Pancreas (tissue), 10 donors: ENCODE data around the gene PAPOLB. TPM values are rescaled to one million over a fixed set of nuclear protein-coding genes. Genes with fewer than 3 reads are reported as not detected.

Experiments
- ATAC-seq, 4 donors: fragments of 200-7000 bp; cut with Tn5 transposase; one replicate each; pipeline versions ENCODE4 v1.8.0 to v1.9.1; 2020; ENCODE audit warnings: mild to moderate bottlenecking in 4 of 4, moderate library complexity in 4 of 4
- DNase-seq, 6 donors: peaks; one replicate each; pipeline ENCODE4 v3.0.0-alpha.2; 2020
- FAIRE-seq: peaks from 2 replicates; lab custom pipeline; 2012; peaks lifted over from hg19 to GRCh38; lab: Jason Lieb, UNC
- H3K27ac ChIP-seq, 4 donors: fragments of 200-600 bp; sonication (generic); 1 replicate in 3 of 4; 2 replicates in 1 of 4; pipeline versions ENCODE4 v1.5.0 to v1.8.0; 2020
- H3K27me3 ChIP-seq, 4 donors: fragments of 200-600 bp; one replicate each; pipeline ENCODE4 v1.8.0; 2021
- H3K36me3 ChIP-seq, 3 donors: fragments of 200-600 bp; sonication (generic) in 1 of 3; one replicate each; pipeline versions ENCODE4 v1.5.0 to v1.8.0; 2020 to 2021
- H3K4me1 ChIP-seq, 3 donors: fragments of 200-600 bp; one replicate each; pipeline ENCODE4 v1.8.0; 2021
- H3K4me3 ChIP-seq, 4 donors: fragments of 200-600 bp; sonication (generic) in 2 of 4; one replicate each; pipeline versions ENCODE4 v1.5.0 to v1.8.0; 2020 to 2021
- H3K9me3 ChIP-seq, 4 donors: fragments of 200-600 bp; one replicate each; pipeline ENCODE4 v1.8.0; 2021
- CTCF ChIP-seq, 4 donors: fragments of 200-600 bp; sonication (generic) in 3 of 4; IDR thresholded peaks; one replicate each; pipeline versions ENCODE4 v1.5.0 to v1.8.0; 2021; ENCODE audit warnings: antibody characterized with exemption in 4 of 4
- WGBS, 2 donors: extraction: QIAGEN DNeasy Blood & Tissue Kit; methylation state at CpG; one replicate each; pipeline ENCODE4 v1.1.7; 2013; 5-methylcytosine and 5-hydroxymethylcytosine counted together
- intact Hi-C, 3 donors: fragments of 100-400 bp; cut with DNase I; formaldehyde crosslinking; loops; one replicate each; pipeline versions ENCODE4 v1.11.1 to v1.14.2; 2022
- polyA plus RNA-seq, 2 donors: library from polyadenylated mRNA; stranded (reverse); fragments of 200-250 nt; gene quantifications; one replicate each; pipeline ENCODE4 v1.2.3, GENCODE V29; 2013
- total RNA-seq, 6 donors: library from RNA; stranded (reverse); fragmentation: NEBNext Ultra II Directional in 4 of 6; extraction: Animal tissue kit (Norgen Biotek cat#: 25700) in 4 of 6; gene quantifications; one replicate each; pipeline versions ENCODE4 v1.2.1 to v1.2.4, GENCODE V29; 2021 to 2023
- donor health status: healthy with polysubstance abuse.
- donor health status: DM: no; HTN: no; CAD: no; lungs with moderate emphysema.
- donor health status: DM: no; HTN: no; CAD: no.
- donor health status: control.
- donor health status: control.
- donor health status: Bipolar disorder and iron deficiency.
- donor health status: DM: yes; HTN: yes; CAD: no.
- donor health status: DM: no; HTN: no; CAD: no.
- donor health status: DM: no; HTN: no; CAD: no.
- donor health status: DM: yes; HTN: yes; CAD: no.

The PAPOLB gene
- total and polyA plus RNA-seq, 8 donors: 0.03 to 0.09 (median 0.05) TPM; not detected in 5

DNA sequence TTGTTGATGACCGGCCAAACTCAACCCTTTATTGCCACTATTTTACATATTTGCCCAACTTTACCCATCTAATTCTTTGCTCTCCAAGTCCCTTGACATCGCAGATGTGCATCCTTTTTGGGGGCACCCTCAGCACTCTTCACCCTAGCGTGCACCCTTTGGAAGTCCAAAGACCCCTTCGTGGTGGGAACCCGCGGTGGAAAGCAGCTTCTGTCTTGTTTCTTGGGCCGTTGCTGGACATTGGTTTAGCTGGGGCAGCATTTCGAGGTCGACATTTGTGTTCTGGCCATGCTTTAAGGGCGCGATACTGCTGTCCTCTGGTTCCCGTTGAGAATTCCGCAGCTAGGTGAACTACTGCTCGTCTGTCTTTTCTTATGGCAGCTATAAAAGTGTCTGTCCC is 326 bp upstream of the PAPOLB start:
- H3K36me3 ChIP-seq: no peaks in the 10 kb centered on the region
- H3K9me3 ChIP-seq: no peaks in the 10 kb centered on the region
- peak overlapping the region in 3 of 4 donors; percentile 7 to 39 (median 28) for H3K4me3 ChIP-seq
- intact Hi-C loops: no loop called here
- no peak for ATAC-seq
- no peak for FAIRE-seq
- H3K4me1 ChIP-seq: no peaks in the 10 kb centered on the region
- DNase-seq: no peak
- 80 to 86% methylated on average over 14 of the region's 14 CpGs for WGBS, 2 donors
- no peak overlapping the region for H3K27ac ChIP-seq
- TF ChIP-seq CTCF (IDR thresholded peaks at IDR 0.05): no peak
- peaks cover 0 to 3% (median 0%) of the 10 kb centered on the region in 4 donors for H3K27me3 ChIP-seq

DNA sequence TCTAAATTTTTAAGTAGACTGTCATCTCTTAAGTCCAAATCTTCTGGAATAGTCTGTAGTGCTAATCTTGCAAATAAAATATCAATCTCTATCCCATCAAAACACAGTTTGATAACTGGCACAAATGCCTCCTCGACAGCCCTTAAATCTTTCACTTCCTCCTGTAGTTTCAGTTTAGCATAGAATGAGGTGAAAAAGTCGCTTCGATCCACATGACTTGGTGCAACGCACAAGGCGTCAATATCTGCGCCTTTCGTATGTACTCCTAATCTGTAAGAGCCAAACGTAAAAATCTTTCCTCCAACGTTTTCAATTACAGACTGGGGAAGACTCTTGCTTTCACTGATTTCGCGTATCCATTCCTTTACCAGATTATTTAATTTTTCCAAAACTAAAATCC is 603 bp downstream of the PAPOLB start:
- DNase-seq (no peak), ATAC-seq (no peak), FAIRE-seq (no peak)
- intact Hi-C loops: no loop called here
- no peaks in the 10 kb centered on the region for H3K9me3 ChIP-seq
- no peak overlapping the region for H3K27ac ChIP-seq
- peaks cover 0 to 3% (median 0%) of the 10 kb centered on the region in 4 donors for H3K27me3 ChIP-seq
- TF ChIP-seq CTCF (IDR thresholded peaks at IDR 0.05): no peak
- peak overlapping the region in 1 of 4 donors; percentile 39 for H3K4me3 ChIP-seq
- 85 to 87% methylated on average over 11 of the region's 11 CpGs for WGBS, 2 donors
- H3K4me1 ChIP-seq: no peaks in the 10 kb centered on the region
- H3K36me3 ChIP-seq: no peaks in the 10 kb centered on the region

DNA sequence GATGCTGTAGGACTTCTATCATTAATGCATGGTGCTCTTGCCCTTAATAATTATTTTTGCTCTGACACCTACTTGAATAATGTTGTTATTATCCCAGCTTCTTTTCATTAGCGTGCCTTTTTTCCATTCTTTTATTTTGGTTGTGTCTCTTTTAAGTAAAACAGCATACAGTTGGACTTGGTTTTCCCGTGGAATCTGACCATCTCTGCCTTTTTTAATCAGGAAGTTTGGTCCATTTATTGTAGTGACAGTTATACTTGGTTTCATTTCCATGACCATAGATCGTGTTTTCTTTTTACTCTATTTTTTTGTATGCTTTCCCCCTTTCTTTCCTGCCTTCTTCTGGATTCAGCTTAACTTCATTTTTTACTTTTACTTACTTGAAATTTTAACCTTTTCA is 4.6 kb downstream of the PAPOLB start:
- ATAC-seq (no peak), FAIRE-seq (no peak), DNase-seq (no peak)
- Histone ChIP-seq H3K36me3 (no peaks in the 10 kb centered on the region), H3K27me3 (peaks cover 0 to 3% (median 0%) of the 10 kb centered on the region in 4 donors), H3K9me3 (no peaks in the 10 kb centered on the region), H3K4me3 (no peak overlapping the region), H3K4me1 (no peaks in the 10 kb centered on the region), H3K27ac (no peak overlapping the region)
- TF ChIP-seq CTCF (IDR thresholded peaks at IDR 0.05): no peak
- 61 to 63% methylated on average over 3 of the region's 3 CpGs for WGBS, 2 donors
- intact Hi-C loops: no loop called here

DNA sequence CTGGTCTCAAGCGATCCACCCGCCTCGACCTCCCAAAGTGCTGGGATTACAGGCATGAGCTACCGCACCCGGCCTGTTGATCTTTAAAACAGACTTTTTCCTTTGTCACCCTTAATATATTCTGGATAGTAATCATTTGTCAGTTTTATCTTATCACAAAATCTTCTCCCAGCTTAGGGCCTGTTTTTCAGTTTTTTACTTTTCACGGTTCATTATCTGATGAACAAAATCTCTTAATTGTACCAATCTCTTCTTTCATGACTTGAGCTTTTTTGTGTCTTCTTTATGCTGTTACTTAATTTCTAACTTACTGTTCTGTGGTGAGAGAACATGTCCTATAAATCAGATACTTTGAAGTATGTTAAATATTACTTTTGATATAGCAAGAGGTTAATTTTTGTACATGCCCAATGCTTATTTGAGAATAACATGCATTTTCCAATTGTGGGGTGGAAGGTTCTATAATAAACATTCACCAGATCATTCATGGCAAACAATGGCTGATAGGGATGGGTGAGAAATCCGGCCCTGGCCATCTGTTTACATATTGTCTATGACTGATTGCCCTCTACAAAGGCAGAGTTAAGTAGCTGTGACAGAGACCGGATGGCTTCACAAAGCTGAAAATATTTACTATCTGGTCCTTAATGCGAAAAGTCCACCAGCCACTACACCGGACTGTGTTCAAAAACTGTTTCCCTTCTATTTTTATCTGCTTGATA is 5.3 kb downstream of the PAPOLB start:
- Histone ChIP-seq H3K27ac (no peak overlapping the region), H3K4me3 (no peak overlapping the region), H3K9me3 (no peaks in the 10 kb centered on the region), H3K4me1 (no peaks in the 10 kb centered on the region), H3K36me3 (no peaks in the 10 kb centered on the region), H3K27me3 (no peaks in the 10 kb centered on the region)
- ATAC-seq (no peak), FAIRE-seq (no peak), DNase-seq (no peak)
- 74 to 77% methylated on average over 10 of the region's 10 CpGs for WGBS, 2 donors
- intact Hi-C loops: no loop called here
- no peak for TF ChIP-seq CTCF (IDR thresholded peaks at IDR 0.05)

- Histone ChIP-seq H3K4me1 (no peaks in the 10 kb centered on the region), H3K36me3 (no peaks in the 10 kb centered on the region), H3K27ac (no peak overlapping the region), H3K9me3 (no peaks in the 10 kb centered on the region), H3K27me3 (no peaks in the 10 kb centered on the region), H3K4me3 (no peak overlapping the region)
- intact Hi-C loops: no loop called here
- DNase-seq: no peak
- FAIRE-seq: no peak
- WGBS, 2 donors: 65 to 70% methylated on average over 6 of the region's 6 CpGs
- no peak for ATAC-seq
- no peak for TF ChIP-seq CTCF (IDR thresholded peaks at IDR 0.05)
These were observed 6.9 kb downstream of the PAPOLB start for GRCh38 chr7:4854916-4855315.
